GM12874 (cell line): Measurements from ENCODE around the gene VASH1.

Experiments used
- TF ChIP-seq, protein P1 (sequence below): IDR thresholded peaks from 2 replicates; pipeline ENCODE4 v1.5.1; 2011; ENCODE audit warnings: low read depth, mild to moderate bottlenecking, control low read depth, low read length, moderate library complexity; ENCODE audit not compliant: insufficient read depth

VASH1 gene

DNA sequence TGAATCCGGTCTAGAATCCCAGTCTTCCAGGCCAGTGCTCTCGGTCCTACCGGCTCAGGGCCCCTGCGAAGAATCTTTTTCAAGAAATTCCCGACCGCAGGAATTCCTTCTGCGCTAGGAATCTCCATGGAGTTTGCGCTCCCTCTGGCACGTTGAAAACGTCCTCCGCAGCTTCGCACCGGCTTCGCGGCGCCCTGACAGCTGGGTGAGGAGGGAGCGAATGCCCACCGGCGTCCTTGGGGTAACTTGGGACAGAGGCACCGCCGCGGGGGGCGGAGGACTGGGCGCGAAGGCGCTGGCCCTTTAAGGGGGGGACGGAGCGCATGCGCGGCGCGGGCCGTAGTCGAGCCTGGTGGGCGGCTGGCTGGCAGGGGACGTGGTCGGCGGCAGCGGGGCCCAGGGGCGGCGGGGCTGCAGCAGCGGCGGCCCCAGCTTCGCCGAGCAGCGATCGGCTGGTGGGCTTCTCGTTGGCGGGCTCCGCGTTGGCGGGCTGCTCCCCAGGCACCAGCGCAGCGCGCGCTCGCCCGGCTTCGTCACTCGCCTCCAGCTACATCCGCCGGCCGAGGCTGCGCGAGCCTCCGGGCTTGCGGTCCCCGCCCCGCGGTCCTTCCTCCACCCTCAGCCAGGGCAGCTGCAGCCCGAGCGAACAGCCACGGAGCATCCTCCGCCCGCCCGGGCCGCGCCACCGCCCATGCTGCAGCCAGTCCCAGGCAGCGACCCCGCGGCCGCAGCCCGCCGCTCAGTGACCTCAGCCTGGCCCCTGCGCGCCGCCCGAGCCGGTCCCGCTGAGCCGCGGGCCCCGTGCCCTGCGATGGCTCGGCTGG lies at the start of gene VASH1:
VASH1 (plus strand) TSS at position 333 of the 824 bp plus-strand sequence. CDS start 1,354 bp downstream, outside the sequence.
- TF ChIP-seq, protein P1, sequence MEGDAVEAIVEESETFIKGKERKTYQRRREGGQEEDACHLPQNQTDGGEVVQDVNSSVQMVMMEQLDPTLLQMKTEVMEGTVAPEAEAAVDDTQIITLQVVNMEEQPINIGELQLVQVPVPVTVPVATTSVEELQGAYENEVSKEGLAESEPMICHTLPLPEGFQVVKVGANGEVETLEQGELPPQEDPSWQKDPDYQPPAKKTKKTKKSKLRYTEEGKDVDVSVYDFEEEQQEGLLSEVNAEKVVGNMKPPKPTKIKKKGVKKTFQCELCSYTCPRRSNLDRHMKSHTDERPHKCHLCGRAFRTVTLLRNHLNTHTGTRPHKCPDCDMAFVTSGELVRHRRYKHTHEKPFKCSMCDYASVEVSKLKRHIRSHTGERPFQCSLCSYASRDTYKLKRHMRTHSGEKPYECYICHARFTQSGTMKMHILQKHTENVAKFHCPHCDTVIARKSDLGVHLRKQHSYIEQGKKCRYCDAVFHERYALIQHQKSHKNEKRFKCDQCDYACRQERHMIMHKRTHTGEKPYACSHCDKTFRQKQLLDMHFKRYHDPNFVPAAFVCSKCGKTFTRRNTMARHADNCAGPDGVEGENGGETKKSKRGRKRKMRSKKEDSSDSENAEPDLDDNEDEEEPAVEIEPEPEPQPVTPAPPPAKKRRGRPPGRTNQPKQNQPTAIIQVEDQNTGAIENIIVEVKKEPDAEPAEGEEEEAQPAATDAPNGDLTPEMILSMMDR, result no peak

DNA sequence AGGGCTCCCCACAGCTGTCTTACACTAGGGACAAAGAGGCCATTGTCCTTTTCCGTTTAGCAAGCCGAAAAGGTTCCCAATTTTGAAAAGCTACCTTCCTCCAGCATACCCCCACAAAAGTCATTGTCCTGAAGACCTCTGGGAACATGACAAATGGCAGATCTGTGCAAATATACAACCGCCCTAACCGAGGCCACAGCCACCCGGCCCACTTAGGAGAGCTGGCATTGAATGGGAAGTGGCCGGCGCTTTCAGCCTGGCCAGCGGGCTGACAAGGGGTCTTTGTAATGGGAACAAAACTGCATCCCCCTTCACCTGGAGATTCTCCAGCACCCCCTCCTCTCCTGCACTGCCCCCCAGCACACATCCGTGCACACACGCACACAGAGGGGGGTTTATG lies 48.1 kb upstream of the VASH1 start:
- TF ChIP-seq, protein P1, result no peak

DNA sequence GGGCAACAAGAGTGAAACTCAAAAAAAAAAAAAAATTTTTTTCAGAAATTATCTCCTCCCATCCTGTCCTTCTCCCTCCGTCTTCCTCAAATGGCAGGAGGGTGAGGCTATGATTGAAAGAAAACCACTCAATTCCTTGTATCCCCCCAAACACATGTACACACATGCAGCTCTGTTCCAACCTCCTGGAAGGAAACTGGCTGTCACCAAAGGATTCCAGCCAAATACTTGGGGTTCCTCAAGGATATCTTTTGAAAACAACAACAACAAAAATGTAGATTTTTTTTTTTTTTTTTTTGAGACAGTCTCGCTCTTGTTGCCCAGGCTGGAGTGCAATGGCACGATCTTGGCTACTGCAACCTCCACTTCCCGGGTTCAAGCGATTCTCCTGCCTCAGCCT lies 46.8 kb upstream of the VASH1 start:
- TF ChIP-seq, protein P1, result no peak

- TF ChIP-seq, protein P1, result no peak
Observed at GRCh38 chr14:76715101-76715500, 46.2 kb upstream of the VASH1 start.

DNA sequence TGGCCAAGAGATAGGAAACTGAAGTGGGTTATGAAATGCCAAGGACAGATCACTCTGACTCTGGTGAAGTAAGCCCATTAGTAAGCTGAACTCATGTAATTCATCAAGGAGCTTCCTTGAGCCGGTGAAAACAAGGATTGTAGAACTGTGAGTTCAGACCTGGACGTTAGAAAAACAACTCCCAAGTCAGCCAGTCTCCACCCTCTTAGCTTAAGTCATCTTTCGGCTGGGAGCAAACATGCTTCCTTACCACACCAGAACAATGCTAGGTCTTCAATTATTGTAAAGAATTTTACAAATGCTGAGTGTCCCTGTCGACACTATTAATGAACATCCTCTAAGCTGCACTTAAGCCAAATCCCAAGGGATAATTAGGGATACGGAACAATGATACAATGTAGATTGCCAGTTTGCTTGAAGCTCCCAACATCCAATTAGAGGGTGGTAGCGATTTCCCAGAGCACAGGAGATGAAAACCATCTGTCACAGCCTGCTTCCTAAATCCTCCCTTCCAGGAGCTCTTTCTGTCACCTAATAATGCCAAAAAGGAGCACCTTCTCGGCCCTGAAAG lies 45.7 kb upstream of the VASH1 start:
- TF ChIP-seq, protein P1, result no peak

DNA sequence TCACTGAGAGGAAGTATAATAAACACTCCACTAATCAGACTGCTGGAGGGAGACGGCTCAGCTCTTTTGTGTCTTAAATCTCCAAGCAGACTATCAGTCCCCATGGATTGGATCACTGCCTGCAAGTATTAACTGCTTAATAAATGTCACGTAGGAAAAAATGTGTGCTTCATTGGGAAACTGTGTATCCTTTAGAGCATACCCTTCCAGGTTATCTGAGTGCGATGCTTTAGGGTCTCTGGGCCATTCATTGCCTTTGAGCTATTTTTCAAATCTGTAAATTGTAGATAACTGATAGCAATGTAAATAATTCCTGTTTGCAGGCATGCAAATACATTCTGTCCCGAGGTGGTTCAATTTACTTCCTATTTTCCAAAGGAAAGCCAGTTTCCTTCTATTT lies 45.0 kb upstream of the VASH1 start:
- TF ChIP-seq, protein P1, result no peak

GRCh38 chr14:76717508-76718290 lies 43.6 kb upstream of the VASH1 start:
- TF ChIP-seq, protein P1, result no peak
